Liver (tissue), 9 donors: ENCODE measurements around the gene SERPINB7. TPM values are rescaled to one million over a fixed set of nuclear protein-coding genes. Genes with fewer than 3 reads are reported as not detected.

Source experiments
- DNase-seq: peaks from one replicate; pipeline ENCODE4 v3.0.0-alpha.2; 2017; ENCODE audit warnings: low spot score
- H3K27ac ChIP-seq, 2 donors: one replicate each; pipeline ENCODE4 v1.7.0; 2013; ENCODE audit warnings: inconsistent platforms in 2 of 2, low read length in 2 of 2, control low read depth in 1 of 2, low read depth in 1 of 2, mild to moderate bottlenecking in 1 of 2
- H3K27me3 ChIP-seq, 4 donors: one replicate each; pipeline versions ENCODE4 v1.6.1 to v1.7.0; 2013; ENCODE audit warnings: low read length in 3 of 4, inconsistent platforms in 1 of 4, mild to moderate bottlenecking in 1 of 4, moderate library complexity in 1 of 4; ENCODE audit not compliant: control insufficient read depth in 4 of 4, insufficient read depth in 4 of 4
- H3K36me3 ChIP-seq, 4 donors: one replicate each; pipeline versions ENCODE4 v1.6.1 to v1.7.0; 2013; ENCODE audit warnings: low read length in 3 of 4, mild to moderate bottlenecking in 3 of 4, low read depth in 1 of 4, moderate library complexity in 1 of 4; ENCODE audit not compliant: control insufficient read depth in 4 of 4, insufficient read depth in 3 of 4
- H3K4me1 ChIP-seq, 4 donors: one replicate each; pipeline versions ENCODE4 v1.6.1 to v1.7.0; 2013; ENCODE audit warnings: low read length in 3 of 4, mild to moderate bottlenecking in 3 of 4, moderate library complexity in 1 of 4; ENCODE audit not compliant: control insufficient read depth in 4 of 4, insufficient read depth in 4 of 4
- H3K4me3 ChIP-seq, 3 donors: one replicate each; pipeline versions ENCODE4 v1.6.1 to v1.7.0; 2013; ENCODE audit warnings: low read length in 3 of 3, control low read depth in 1 of 3, low read depth in 1 of 3, mild to moderate bottlenecking in 1 of 3
- H3K9ac ChIP-seq, 2 donors: one replicate each; pipeline ENCODE4 v1.7.0; 2013; ENCODE audit warnings: low read length in 2 of 2, mild to moderate bottlenecking in 2 of 2, moderate library complexity in 2 of 2, control low read depth in 1 of 2, low read depth in 1 of 2
- H3K9me3 ChIP-seq, 4 donors: one replicate each; pipeline versions ENCODE4 v1.6.1 to v1.7.0; 2013; ENCODE audit warnings: low read length in 3 of 4; ENCODE audit not compliant: control insufficient read depth in 4 of 4
- EGR1 ChIP-seq, 2 donors: IDR thresholded peaks; 2 replicates each; pipeline ENCODE4 v1.6.1; 2016 to 2018; ENCODE audit warnings: antibody characterized with exemption in 2 of 2, low read depth in 2 of 2
- FOXA1 ChIP-seq: IDR thresholded peaks from 2 replicates; pipeline ENCODE4 v1.6.1; 2016; ENCODE audit warnings: antibody characterized with exemption
- GABPA ChIP-seq, 2 donors: IDR thresholded peaks in 1 of 2; conservative IDR thresholded peaks in 1 of 2; 2 replicates each; pipeline ENCODE4 v1.6.1; 2016; ENCODE audit warnings: antibody characterized with exemption in 2 of 2, mild to moderate bottlenecking in 1 of 2, moderate library complexity in 1 of 2
- HNF4G ChIP-seq: IDR thresholded peaks from 2 replicates; pipeline ENCODE4 v1.6.1; 2016; ENCODE audit warnings: antibody characterized with exemption
- JUND ChIP-seq, 2 donors: IDR thresholded peaks; 2 replicates each; pipeline ENCODE4 v1.6.1; 2016; ENCODE audit warnings: antibody characterized with exemption in 2 of 2
- NR2F2 ChIP-seq: IDR thresholded peaks from 2 replicates; pipeline ENCODE4 v1.6.1; 2016; ENCODE audit warnings: antibody characterized with exemption
- RAD21 ChIP-seq, 2 donors: IDR thresholded peaks; 2 replicates each; pipeline ENCODE4 v1.6.1; 2016; ENCODE audit warnings: antibody characterized with exemption in 2 of 2, mild to moderate bottlenecking in 2 of 2
- RXRA ChIP-seq, 2 donors: IDR thresholded peaks; 2 replicates each; pipeline ENCODE4 v1.6.1; 2017 to 2018; ENCODE audit warnings: antibody characterized with exemption in 2 of 2, mild to moderate bottlenecking in 1 of 2
- SP1 ChIP-seq: IDR thresholded peaks from 2 replicates; pipeline ENCODE4 v1.6.1; 2018; ENCODE audit warnings: antibody characterized with exemption, mild to moderate bottlenecking
- TAF1 ChIP-seq: conservative IDR thresholded peaks from 2 replicates; pipeline ENCODE4 v1.6.1; 2016; ENCODE audit warnings: antibody characterized with exemption, mild to moderate bottlenecking
- WGBS: extraction: QIAGEN DNeasy Blood & Tissue Kit; methylation state at CpG from one replicate; pipeline ENCODE4 v1.1.7; 2013; 5-methylcytosine and 5-hydroxymethylcytosine counted together
- polyA plus RNA-seq, 2 donors: library from polyadenylated mRNA; stranded (reverse) in 1 of 2; unstranded in 1 of 2; fragments of 200-250 nt in 1 of 2; fragments of >200 nt in 1 of 2; fragmentation: Nextera tagmentation in 1 of 2; extraction: Ambion mirVana in 1 of 2; gene quantifications; one replicate each; pipeline versions ENCODE4 v1.2.1 to v1.2.3, GENCODE V29; 2013 to 2015
- total RNA-seq, 2 donors: library from RNA; depleted of rRNA; stranded (reverse); fragments of >200 nt; gene quantifications; one replicate each; pipeline ENCODE4 v1.2.3, GENCODE V29; 2014
- TF ChIP-seq, protein P1 (sequence below): IDR thresholded peaks from 2 replicates; pipeline ENCODE4 v1.6.1; 2016; ENCODE audit warnings: antibody characterized with exemption
- TF ChIP-seq, protein P2 (sequence below): fragments of 150-350 bp; IDR thresholded peaks from 2 replicates; pipeline ENCODE4 v1.5.1; 2017; ENCODE audit warnings: improper control_type of control experiment, low read depth, low read length; ENCODE audit not compliant: missing input control
- TF ChIP-seq, protein P3 (sequence below): IDR thresholded peaks from 2 replicates; pipeline ENCODE4 v1.6.1; 2016; ENCODE audit warnings: antibody characterized with exemption
- donor health status: healthy.
- donor health status: healthy.
- donor health status: healthy.
- donor health status: healthy.
- donor health status: healthy.

The SERPINB7 gene
- total and polyA plus RNA-seq, 4 donors, result not detected

DNA sequence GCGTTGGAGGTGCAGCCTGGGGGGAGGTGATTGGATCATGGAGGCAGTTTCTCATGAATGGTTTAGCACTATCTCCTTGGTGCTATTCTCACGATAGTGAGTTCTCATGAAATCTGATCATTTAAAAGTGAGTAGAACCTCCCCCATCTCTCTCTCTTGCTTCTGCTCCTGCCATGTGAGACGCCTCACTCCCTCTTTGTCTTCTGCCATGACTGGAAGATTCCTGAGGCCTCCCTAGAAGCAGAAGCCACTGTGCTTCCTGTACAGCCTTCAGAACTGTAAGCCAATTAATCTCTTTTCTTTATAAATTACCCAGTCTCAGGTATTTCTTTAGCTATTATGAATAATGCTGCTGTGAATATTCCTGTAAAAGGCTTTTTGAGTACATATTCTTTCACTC is 52.9 kb downstream of the SERPINB7 start:
- WGBS, result 75% methylated on average over 3 of the region's 3 CpGs

DNA sequence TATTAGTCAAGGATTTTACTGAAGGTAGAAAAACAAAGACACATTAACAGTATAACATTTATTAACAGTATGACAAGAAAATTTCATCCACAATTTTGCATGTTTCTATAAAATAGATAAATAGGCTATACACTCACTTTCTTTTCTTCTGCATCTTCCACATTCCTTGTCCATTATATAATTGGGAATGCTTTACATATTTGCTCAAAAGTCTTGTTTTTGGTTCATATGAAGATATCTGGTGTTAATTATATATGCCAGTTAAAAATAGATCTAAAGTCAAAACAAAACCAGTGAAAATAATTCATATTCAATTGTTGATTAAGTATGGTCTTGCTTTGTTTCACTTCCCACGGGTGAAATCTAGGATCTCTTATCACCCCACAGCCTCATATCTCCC is 53.4 kb downstream of the SERPINB7 start:
- H3K36me3 ChIP-seq, result no peaks in the 10 kb centered on the region
- DNase-seq, result no peak
- no peak for TF ChIP-seq FOXA1
- TF ChIP-seq RAD21 (IDR thresholded peaks at IDR 0.05), result no peak
- TF ChIP-seq JUND (IDR thresholded peaks at IDR 0.05), result no peak
- TF ChIP-seq NR2F2, result no peak
- TF ChIP-seq TAF1, result no peak
- TF ChIP-seq, protein P1, sequence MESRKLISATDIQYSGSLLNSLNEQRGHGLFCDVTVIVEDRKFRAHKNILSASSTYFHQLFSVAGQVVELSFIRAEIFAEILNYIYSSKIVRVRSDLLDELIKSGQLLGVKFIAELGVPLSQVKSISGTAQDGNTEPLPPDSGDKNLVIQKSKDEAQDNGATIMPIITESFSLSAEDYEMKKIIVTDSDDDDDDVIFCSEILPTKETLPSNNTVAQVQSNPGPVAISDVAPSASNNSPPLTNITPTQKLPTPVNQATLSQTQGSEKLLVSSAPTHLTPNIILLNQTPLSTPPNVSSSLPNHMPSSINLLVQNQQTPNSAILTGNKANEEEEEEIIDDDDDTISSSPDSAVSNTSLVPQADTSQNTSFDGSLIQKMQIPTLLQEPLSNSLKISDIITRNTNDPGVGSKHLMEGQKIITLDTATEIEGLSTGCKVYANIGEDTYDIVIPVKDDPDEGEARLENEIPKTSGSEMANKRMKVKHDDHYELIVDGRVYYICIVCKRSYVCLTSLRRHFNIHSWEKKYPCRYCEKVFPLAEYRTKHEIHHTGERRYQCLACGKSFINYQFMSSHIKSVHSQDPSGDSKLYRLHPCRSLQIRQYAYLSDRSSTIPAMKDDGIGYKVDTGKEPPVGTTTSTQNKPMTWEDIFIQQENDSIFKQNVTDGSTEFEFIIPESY, result no peak
- TF ChIP-seq, protein P2, sequence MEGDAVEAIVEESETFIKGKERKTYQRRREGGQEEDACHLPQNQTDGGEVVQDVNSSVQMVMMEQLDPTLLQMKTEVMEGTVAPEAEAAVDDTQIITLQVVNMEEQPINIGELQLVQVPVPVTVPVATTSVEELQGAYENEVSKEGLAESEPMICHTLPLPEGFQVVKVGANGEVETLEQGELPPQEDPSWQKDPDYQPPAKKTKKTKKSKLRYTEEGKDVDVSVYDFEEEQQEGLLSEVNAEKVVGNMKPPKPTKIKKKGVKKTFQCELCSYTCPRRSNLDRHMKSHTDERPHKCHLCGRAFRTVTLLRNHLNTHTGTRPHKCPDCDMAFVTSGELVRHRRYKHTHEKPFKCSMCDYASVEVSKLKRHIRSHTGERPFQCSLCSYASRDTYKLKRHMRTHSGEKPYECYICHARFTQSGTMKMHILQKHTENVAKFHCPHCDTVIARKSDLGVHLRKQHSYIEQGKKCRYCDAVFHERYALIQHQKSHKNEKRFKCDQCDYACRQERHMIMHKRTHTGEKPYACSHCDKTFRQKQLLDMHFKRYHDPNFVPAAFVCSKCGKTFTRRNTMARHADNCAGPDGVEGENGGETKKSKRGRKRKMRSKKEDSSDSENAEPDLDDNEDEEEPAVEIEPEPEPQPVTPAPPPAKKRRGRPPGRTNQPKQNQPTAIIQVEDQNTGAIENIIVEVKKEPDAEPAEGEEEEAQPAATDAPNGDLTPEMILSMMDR, result no peak
- H3K27me3 ChIP-seq, result no peaks in the 10 kb centered on the region
- H3K9ac ChIP-seq, result no peak overlapping the region
- no peak overlapping the region for H3K27ac ChIP-seq
- H3K9me3 ChIP-seq, result no peaks in the 10 kb centered on the region
- H3K4me1 ChIP-seq, result no peaks in the 10 kb centered on the region
- 48% methylated on average over 1 of the region's 1 CpG for WGBS
- no peak overlapping the region for H3K4me3 ChIP-seq

More for the DNA sequence above, 52.9 kb downstream of the SERPINB7 start:
- Histone ChIP-seq H3K9me3 (no peaks in the 10 kb centered on the region), H3K27me3 (no peaks in the 10 kb centered on the region), H3K36me3 (no peaks in the 10 kb centered on the region), H3K27ac (no peak overlapping the region), H3K9ac (no peak overlapping the region), H3K4me3 (no peak overlapping the region), H3K4me1 (no peaks in the 10 kb centered on the region)
- DNase-seq, result no peak
- TF ChIP-seq, protein P3, sequence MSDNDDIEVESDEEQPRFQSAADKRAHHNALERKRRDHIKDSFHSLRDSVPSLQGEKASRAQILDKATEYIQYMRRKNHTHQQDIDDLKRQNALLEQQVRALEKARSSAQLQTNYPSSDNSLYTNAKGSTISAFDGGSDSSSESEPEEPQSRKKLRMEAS, result no peak
- no peak for TF ChIP-seq SP1
- no peak for TF ChIP-seq NR2F2

DNA sequence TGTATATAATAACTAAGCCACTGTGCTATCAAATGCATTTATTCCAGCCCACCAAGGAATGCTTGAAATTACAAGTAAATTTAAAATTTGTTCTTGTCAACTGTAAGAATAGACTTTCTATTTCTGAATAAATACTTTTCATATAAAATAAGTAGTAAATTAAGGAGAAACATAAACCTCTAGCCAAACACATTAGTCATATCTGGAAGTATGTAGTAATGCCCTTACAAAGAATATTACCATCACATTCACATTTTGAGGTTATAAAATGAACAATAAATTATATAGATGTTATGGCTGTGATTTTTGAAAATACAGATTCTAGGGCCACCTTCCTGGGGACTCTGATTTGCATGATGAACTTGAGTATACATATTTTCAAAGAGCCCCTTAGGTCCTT is 54.7 kb downstream of the SERPINB7 start:
- no peak for DNase-seq
- Histone ChIP-seq H3K9me3 (no peaks in the 10 kb centered on the region), H3K9ac (no peak overlapping the region), H3K27ac (no peak overlapping the region), H3K4me1 (no peaks in the 10 kb centered on the region), H3K36me3 (no peaks in the 10 kb centered on the region), H3K27me3 (no peaks in the 10 kb centered on the region), H3K4me3 (no peak overlapping the region)
- TF ChIP-seq RXRA (IDR thresholded peaks at IDR 0.05) (no peak), RAD21 (IDR thresholded peaks at IDR 0.05) (no peak), NR2F2 (no peak), HNF4G (no peak), EGR1 (IDR thresholded peaks at IDR 0.05; ENCODE audit: low read depth in 2 of 2) (no peak), GABPA (IDR thresholded peaks at IDR 0.05 in 1 of 2, conservative IDR thresholded peaks at IDR 0.05 in 1 of 2) (no peak), TAF1 (no peak), SP1 (no peak), FOXA1 (no peak)
